Measurements from ENCODE around the gene NCAPD2. TPM values are rescaled to one million over a fixed set of nuclear protein-coding genes. Genes with fewer than 3 reads are reported as not detected.

NCAPD2 gene
- total RNA-seq, 1 experiment from 2014 or later, result 94.7 TPM

DNA sequence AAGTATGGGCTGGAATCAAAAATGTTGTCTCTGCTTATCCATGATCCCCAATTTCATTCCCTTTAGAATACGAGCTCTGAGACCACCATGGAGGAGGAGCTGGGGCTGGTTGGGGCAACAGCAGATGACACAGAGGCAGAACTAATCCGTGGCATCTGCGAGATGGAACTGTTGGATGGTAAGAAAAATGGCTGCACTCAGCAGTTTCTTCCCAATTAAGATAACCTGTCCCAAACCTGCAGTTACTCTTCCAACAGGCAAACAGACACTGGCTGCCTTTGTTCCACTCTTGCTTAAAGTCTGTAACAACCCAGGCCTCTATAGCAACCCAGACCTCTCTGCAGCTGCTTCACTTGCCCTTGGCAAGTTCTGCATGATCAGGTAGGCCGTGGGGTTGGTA lies 33.8 kb downstream of the NCAPD2 start:
- Mint-ChIP-seq H3K9me3 (ENCODE audit: low read depth, unreplicated experiment) (no peaks in the 10 kb centered on the region), H3K4me3 (ENCODE audit: low read depth, unreplicated experiment) (no peak overlapping the region), H3K4me1 (ENCODE audit: low read depth, unreplicated experiment) (peaks cover 10% of the 10 kb centered on the region), H3K27ac (ENCODE audit: unreplicated experiment) (no peak overlapping the region), H3K36me3 (ENCODE audit: insufficient read depth, unreplicated experiment) (peaks cover 70% of the 10 kb centered on the region), H3K27me3 (ENCODE audit: unreplicated experiment) (no peaks in the 10 kb centered on the region)
- intact Hi-C loops (cut with micrococcal nuclease; ENCODE audit: unreplicated experiment), result no loop called here
- no peak for TF ChIP-seq CTCF (IDR thresholded peaks at IDR 0.05; ENCODE audit: unreplicated experiment)
- BruUV-seq (replicated peaks), result no TSS peak
- CTCF ChIA-PET, result interaction anchor here (0.9 kb wide), 1 partner anchor 10 kb away, joined by 3 read pairs; no protein-coding TSS in a partner anchor
- DNase-seq, result no peak

GRCh38 chr12:6528539-6529235 lies 34.8 kb downstream of the NCAPD2 start:
- BruUV-seq (replicated peaks), result no TSS peak
- Mint-ChIP-seq H3K4me1 (ENCODE audit: low read depth, unreplicated experiment) (peaks cover 19% of the 10 kb centered on the region), H3K27me3 (ENCODE audit: unreplicated experiment) (no peaks in the 10 kb centered on the region), H3K9me3 (ENCODE audit: low read depth, unreplicated experiment) (no peaks in the 10 kb centered on the region), H3K4me3 (ENCODE audit: low read depth, unreplicated experiment) (no peak overlapping the region), H3K27ac (ENCODE audit: unreplicated experiment) (no peak overlapping the region), H3K36me3 (ENCODE audit: insufficient read depth, unreplicated experiment) (peaks cover 72% of the 10 kb centered on the region)
- CTCF ChIA-PET, result interaction anchor here (0.9 kb wide), 1 partner anchor 9 kb away, joined by 3 read pairs; no protein-coding TSS in a partner anchor
- intact Hi-C loops (cut with micrococcal nuclease; ENCODE audit: unreplicated experiment), result no loop called here
- DNase-seq, result no peak
- no peak for TF ChIP-seq CTCF (IDR thresholded peaks at IDR 0.05; ENCODE audit: unreplicated experiment)

- intact Hi-C loops (cut with micrococcal nuclease; ENCODE audit: unreplicated experiment), result no loop called here
- H3K9me3 Mint-ChIP-seq (ENCODE audit: low read depth, unreplicated experiment), result no peaks in the 10 kb centered on the region
- no peak overlapping the region for H3K4me3 Mint-ChIP-seq (ENCODE audit: low read depth, unreplicated experiment)
- H3K36me3 Mint-ChIP-seq (ENCODE audit: insufficient read depth, unreplicated experiment), result peaks cover 72% of the 10 kb centered on the region
- DNase-seq, result no peak
- TF ChIP-seq CTCF (IDR thresholded peaks at IDR 0.05; ENCODE audit: unreplicated experiment), result no peak
- no peak overlapping the region for H3K27ac Mint-ChIP-seq (ENCODE audit: unreplicated experiment)
- CTCF ChIA-PET, result no interaction called here
- H3K4me1 Mint-ChIP-seq (ENCODE audit: low read depth, unreplicated experiment), result peaks cover 26% of the 10 kb centered on the region
- H3K27me3 Mint-ChIP-seq (ENCODE audit: unreplicated experiment), result no peaks in the 10 kb centered on the region
- BruUV-seq (replicated peaks), result no TSS peak
These were observed 35.4 kb downstream of the NCAPD2 start for GRCh38 chr12:6529291-6529737.

DNA sequence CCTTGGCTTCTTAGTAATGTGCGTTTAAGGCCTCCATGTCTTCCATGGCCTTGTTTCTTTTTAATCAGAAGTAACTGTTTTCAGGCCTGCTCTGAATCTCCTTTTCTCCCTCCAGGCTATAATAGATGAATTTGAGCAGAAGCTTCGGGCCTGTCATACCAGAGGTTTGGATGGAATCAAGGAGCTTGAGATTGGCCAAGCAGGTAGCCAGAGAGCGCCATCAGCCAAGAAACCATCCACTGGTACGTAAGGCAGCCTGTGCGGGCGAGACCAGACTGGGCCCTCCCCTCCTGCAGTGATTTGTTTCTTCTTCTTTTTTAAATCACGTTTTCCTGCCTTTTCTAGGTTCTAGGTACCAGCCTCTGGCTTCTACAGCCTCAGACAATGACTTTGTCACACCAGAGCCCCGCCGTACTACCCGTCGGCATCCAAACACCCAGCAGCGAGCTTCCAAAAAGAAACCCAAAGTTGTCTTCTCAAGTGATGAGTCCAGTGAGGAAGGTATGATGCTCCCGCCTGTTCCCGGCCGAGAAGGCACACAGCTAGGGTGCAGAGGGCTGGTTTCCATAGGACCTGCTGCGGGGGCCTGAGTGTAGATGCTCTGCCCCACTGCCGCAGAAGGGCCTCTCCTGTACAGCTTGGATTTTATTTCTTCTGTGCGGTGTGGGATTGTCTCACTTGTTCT lies 36.8 kb downstream of the NCAPD2 start:
- no peak overlapping the region for H3K27ac Mint-ChIP-seq (ENCODE audit: unreplicated experiment)
- DNase-seq, result no peak
- CTCF ChIA-PET, result no interaction called here
- no TSS peak for BruUV-seq (replicated peaks)
- TF ChIP-seq CTCF (IDR thresholded peaks at IDR 0.05; ENCODE audit: unreplicated experiment), result no peak
- H3K9me3 Mint-ChIP-seq (ENCODE audit: low read depth, unreplicated experiment), result no peaks in the 10 kb centered on the region
- H3K4me3 Mint-ChIP-seq (ENCODE audit: low read depth, unreplicated experiment), result no peak overlapping the region
- peaks cover 27% of the 10 kb centered on the region for H3K4me1 Mint-ChIP-seq (ENCODE audit: low read depth, unreplicated experiment)
- H3K36me3 Mint-ChIP-seq (ENCODE audit: insufficient read depth, unreplicated experiment), result peaks cover 74% of the 10 kb centered on the region
- intact Hi-C loops (cut with micrococcal nuclease; ENCODE audit: unreplicated experiment), result loop anchor here (10.0 kb wide), 1 partner anchor 186 kb away; the partner anchor contains the start of gene TNFRSF1A
- no peaks in the 10 kb centered on the region for H3K27me3 Mint-ChIP-seq (ENCODE audit: unreplicated experiment)

Data from Calu3 (cell line).